BJ (cell line): ENCODE results near the gene RHEX. TPM values are rescaled to one million over a fixed set of nuclear protein-coding genes. Genes with fewer than 3 reads are reported as not detected.

Source experiments
- CTCF ChIA-PET: fragments of 350-600 bp; formaldehyde crosslinking; extraction: SDS; loops from one replicate; lab custom pipeline; 2021; ENCODE audit warnings: antibody characterized with exemption, inconsistent platforms; lab: Yijun Ruan, JAX
- POLR2A ChIA-PET: fragments of 300-600 bp; sonication (Branson Sonifier 250); formaldehyde crosslinking; extraction: SDS; loops from one replicate; lab custom pipeline; 2021; ENCODE audit warnings: antibody characterized with exemption; lab: Charles Lee
- DNase-seq: peaks from one replicate; pipeline ENCODE4 v3.0.0-alpha.2; 2011; ENCODE audit warnings: low read depth
- H3K27me3 ChIP-seq: 2 replicates; pipeline ENCODE4 v1.6.0; 2011; ENCODE audit warnings: low read length; ENCODE audit not compliant: control insufficient read depth, insufficient read depth
- H3K36me3 ChIP-seq: 2 replicates; pipeline ENCODE4 v1.5.1; 2011; ENCODE audit warnings: low read length; ENCODE audit not compliant: control insufficient read depth, insufficient read depth
- H3K4me3 ChIP-seq: 2 replicates; pipeline ENCODE4 v1.5.1; 2011; ENCODE audit warnings: low read depth, mild to moderate bottlenecking, control low read depth, low read length
- polyA plus RNA-seq: library from polyadenylated mRNA; depleted of rRNA; stranded (reverse); fragments of >200 nt; gene quantifications from 2 replicates; pipeline ENCODE4 v1.2.3, GENCODE V29; 2011
- TF ChIP-seq, protein P1 (sequence below): IDR thresholded peaks from 2 replicates; pipeline ENCODE4 v1.5.1; 2011; ENCODE audit warnings: low read depth, mild to moderate bottlenecking, control low read depth, inconsistent platforms, low read length, moderate library complexity; ENCODE audit not compliant: insufficient read depth

The RHEX gene
- polyA plus RNA-seq, 1 experiment: not detected

DNA sequence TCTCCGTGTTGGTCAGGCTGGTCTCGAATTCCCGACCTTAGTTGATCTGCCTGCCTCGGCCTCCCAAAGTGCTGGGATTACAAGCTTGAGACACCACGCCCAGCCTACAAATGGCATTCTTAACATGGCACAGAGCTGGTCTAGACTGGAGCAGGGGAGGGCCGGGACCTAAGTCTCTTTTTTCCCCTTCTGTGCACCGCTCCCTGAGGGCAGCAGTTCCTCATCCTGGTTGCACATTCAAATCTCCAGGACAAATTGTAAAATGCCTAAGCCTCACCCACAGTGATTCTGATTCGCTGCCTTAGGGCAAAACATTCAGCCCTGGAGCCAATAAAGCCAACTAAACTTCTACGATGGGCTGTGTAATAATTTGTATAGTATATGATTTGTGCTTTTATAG lies 74.4 kb downstream of the RHEX start:
- CTCF ChIA-PET: interaction anchor here (1.4 to 1.5 kb wide), 2 partner anchors 20 to 150 kb away, joined by 3 read pairs; no protein-coding TSS in a partner anchor
- TF ChIP-seq, protein P1, sequence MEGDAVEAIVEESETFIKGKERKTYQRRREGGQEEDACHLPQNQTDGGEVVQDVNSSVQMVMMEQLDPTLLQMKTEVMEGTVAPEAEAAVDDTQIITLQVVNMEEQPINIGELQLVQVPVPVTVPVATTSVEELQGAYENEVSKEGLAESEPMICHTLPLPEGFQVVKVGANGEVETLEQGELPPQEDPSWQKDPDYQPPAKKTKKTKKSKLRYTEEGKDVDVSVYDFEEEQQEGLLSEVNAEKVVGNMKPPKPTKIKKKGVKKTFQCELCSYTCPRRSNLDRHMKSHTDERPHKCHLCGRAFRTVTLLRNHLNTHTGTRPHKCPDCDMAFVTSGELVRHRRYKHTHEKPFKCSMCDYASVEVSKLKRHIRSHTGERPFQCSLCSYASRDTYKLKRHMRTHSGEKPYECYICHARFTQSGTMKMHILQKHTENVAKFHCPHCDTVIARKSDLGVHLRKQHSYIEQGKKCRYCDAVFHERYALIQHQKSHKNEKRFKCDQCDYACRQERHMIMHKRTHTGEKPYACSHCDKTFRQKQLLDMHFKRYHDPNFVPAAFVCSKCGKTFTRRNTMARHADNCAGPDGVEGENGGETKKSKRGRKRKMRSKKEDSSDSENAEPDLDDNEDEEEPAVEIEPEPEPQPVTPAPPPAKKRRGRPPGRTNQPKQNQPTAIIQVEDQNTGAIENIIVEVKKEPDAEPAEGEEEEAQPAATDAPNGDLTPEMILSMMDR: no peak

DNA sequence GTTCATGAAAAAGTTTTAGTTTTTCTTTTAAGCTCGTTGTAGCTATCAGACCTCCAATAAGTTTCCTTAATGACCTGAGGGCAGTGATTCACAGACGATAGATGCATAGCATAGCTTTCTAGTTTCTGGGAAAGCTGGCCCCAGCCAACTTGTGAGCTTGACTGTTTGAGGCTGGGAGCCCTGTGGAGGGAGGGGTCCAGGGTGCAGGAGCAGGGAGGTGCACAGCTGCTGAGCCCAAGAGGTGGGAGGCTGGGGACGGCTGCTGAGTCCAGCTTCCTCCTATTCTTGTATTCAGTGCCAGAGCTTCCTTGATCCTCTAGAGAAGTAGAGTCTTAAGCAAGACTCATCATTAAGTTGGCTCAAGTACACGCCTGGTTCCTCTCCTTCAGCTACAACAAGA lies 75.2 kb downstream of the RHEX start:
- TF ChIP-seq, protein P1: no peak

More for the DNA sequence above, 74.4 kb downstream of the RHEX start:
- no peak for DNase-seq
- Histone ChIP-seq H3K27me3 (peaks cover 10% of the 10 kb centered on the region), H3K36me3 (no peaks in the 10 kb centered on the region), H3K4me3 (no peak overlapping the region)
- POLR2A ChIA-PET: no interaction called here

DNA sequence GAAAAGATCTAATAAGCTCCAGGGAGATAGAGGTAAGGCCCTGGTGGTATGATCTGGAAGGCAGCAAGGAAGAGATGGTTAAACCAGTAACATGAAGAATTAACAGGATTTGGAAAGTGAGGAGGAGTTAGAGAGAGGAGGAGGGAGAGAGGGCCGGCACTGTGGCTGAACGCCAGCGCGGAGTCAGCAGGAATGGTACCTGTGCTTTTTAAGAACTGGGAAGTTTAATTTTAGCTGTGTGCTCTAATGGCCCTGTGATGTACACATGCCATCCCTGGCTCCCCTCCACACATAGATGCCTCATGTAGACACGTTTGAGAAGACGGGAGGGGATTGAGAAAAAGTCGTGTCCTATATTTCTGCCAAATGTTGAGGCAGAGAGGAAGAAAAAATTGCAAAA lies 78.1 kb downstream of the RHEX start:
- TF ChIP-seq, protein P1: no peak
- CTCF ChIA-PET: no interaction called here
- H3K4me3 ChIP-seq: no peak overlapping the region
- no peaks in the 10 kb centered on the region for H3K36me3 ChIP-seq
- POLR2A ChIA-PET: no interaction called here
- H3K27me3 ChIP-seq: peaks cover 13% of the 10 kb centered on the region
- DNase-seq: no peak

More for the DNA sequence above, 75.2 kb downstream of the RHEX start:
- H3K27me3 ChIP-seq: peaks cover 10% of the 10 kb centered on the region
- H3K36me3 ChIP-seq: no peaks in the 10 kb centered on the region
- ChIA-PET POLR2A (no interaction called here), CTCF (interaction anchor here (1.1 to 1.6 kb wide), 2 partner anchors 97 to 151 kb away, joined by 3 to 6 read pairs; no protein-coding TSS in a partner anchor)
- no peak for DNase-seq
- H3K4me3 ChIP-seq: no peak overlapping the region

DNA sequence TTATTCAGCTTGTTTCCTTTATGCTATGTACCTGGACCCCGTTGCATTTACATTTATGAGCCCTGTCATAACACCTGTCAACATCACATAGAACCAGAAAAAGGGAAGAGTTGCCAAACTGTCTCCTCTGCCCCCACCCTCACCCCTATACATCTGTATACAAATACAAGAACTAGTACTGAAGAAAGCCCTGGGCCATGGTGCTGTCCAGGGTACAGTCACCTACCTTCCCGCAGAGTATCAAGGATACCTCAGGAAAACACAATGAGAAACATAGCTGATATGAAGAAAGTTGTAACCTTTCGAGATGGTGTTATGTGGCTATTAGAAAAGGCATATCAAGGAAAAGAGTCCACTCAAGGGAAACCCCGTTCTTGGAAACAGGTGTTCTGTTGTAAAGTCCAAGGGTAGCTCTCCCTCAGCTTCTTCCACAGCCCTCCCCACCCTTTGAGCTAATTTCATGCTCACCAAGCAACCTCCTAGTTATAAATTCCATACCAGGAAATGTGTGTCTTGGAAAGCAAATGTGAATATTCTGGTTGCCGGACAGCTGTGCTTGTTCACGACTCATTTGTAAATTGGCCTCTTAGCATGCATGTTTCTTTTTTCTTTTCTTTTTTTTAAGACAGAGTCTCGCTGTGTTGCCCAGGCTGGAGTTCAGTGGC lies 80.9 kb downstream of the RHEX start:
- DNase-seq: no peak
- peaks cover 12% of the 10 kb centered on the region for H3K27me3 ChIP-seq
- ChIA-PET CTCF (interaction anchor here (0.7 kb wide), 1 partner anchor 152 kb away, joined by 3 read pairs; no protein-coding TSS in a partner anchor), POLR2A (no interaction called here)
- H3K4me3 ChIP-seq: no peak overlapping the region
- no peaks in the 10 kb centered on the region for H3K36me3 ChIP-seq
- TF ChIP-seq, protein P1: no peak

DNA sequence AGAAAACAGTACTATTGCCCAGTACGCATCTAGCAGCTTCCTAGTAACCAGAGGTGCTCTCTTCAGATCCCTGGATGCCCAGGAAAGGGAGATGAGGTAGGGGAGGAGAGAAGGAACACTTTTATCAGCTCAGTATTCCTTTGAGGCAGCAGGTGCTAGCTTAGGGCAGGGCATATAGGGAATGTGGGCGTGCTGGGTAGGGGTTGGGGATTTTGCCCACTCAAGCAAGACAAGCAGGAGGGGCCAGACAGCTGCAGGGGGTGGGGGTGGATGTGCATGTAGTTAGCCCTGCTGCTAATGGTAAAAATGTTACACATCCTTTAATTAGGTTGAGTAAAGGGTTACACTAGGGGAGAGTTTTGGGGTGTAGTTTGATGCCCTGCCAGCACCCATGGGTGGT lies 82.3 kb downstream of the RHEX start:
- CTCF ChIA-PET: interaction anchor here (1.2 kb wide), 1 partner anchor 29 kb away, joined by 4 read pairs; no protein-coding TSS in a partner anchor

More for the DNA sequence above, 82.3 kb downstream of the RHEX start:
- peaks cover 12% of the 10 kb centered on the region for H3K27me3 ChIP-seq
- H3K36me3 ChIP-seq: no peaks in the 10 kb centered on the region
- no peak overlapping the region for H3K4me3 ChIP-seq
- TF ChIP-seq, protein P1: no peak
- no peak for DNase-seq
- POLR2A ChIA-PET: no interaction called here
